Adrenal gland (tissue), 12 donors: ENCODE measurements around the gene FTCDNL1. TPM values are rescaled to one million over a fixed set of nuclear protein-coding genes. Genes with fewer than 3 reads are reported as not detected.

Experiments used
- DNase-seq, 7 donors: peaks; one replicate each; pipeline ENCODE4 v3.0.0-alpha.2; 2019 to 2020
- H3K27ac ChIP-seq, 5 donors: fragments of 200-600 bp; sonication (generic) in 4 of 5; 1 replicate in 3 of 5; 2 replicates in 2 of 5; pipeline versions ENCODE4 v1.5.1 to v1.8.0; 2016 to 2020; ENCODE audit warnings: mild to moderate bottlenecking in 1 of 5
- H3K27me3 ChIP-seq: fragments of 200-600 bp; 2 replicates; pipeline ENCODE4 v1.8.0; 2021
- H3K36me3 ChIP-seq, 2 donors: fragments of 200-600 bp; replicated peaks in 1 of 2; 1 replicate in 1 of 2; 2 replicates in 1 of 2; pipeline versions ENCODE4 v1.5.1 to v1.8.0; 2018 to 2022
- H3K4me1 ChIP-seq, 2 donors: fragments of 200-600 bp; replicated peaks in 1 of 2; 1 replicate in 1 of 2; 2 replicates in 1 of 2; pipeline versions ENCODE4 v1.5.1 to v1.8.0; 2018 to 2021
- H3K4me3 ChIP-seq, 4 donors: fragments of 200-600 bp; sonication (generic) in 3 of 4; one replicate each; pipeline ENCODE4 v1.5.1; 2016 to 2018
- H3K9me3 ChIP-seq, 3 donors: fragments of 200-600 bp; sonication (generic) in 1 of 3; replicated peaks in 1 of 3; 1 replicate in 2 of 3; 2 replicates in 1 of 3; pipeline versions ENCODE4 v1.5.1 to v1.8.0; 2016 to 2021
- POLR2A ChIP-seq, 2 donors: fragments of 450-650 bp; IDR thresholded peaks; one replicate each; pipeline ENCODE4 v1.6.1; 2017; ENCODE audit warnings: antibody characterized with exemption in 2 of 2, mild to moderate bottlenecking in 2 of 2, moderate library complexity in 1 of 2
- WGBS, 4 donors: extraction: QIAGEN DNeasy Blood & Tissue Kit in 2 of 4; methylation state at CpG; one replicate each; pipeline versions ENCODE4 v1.1.5 to v1.1.7; 2013 to 2017; 5-methylcytosine and 5-hydroxymethylcytosine counted together
- intact Hi-C, 2 donors: fragments of 100-400 bp; cut with DNase I; formaldehyde crosslinking; loops; one replicate each; pipeline versions ENCODE4 v1.14.1 to v1.15.0; 2022 to 2023
- polyA plus RNA-seq, 3 donors: library from polyadenylated mRNA; stranded (reverse); fragments of 200-250 nt in 2 of 3; fragments of 350-450 nt in 1 of 3; fragmentation: Illumina TruSeq in 1 of 3; extraction: RNeasy Lipid Tissue Mini Kit (QIAGEN cat#74804) in 1 of 3; gene quantifications; one replicate each; pipeline ENCODE4 v1.2.3, GENCODE V29; 2013 to 2014
- total RNA-seq, 9 donors: library from RNA; depleted of rRNA in 4 of 9; stranded (reverse); fragments of >200 nt in 4 of 9; fragments of 120-200 nt in 1 of 9; fragmentation: NEBNext Ultra II Directional in 1 of 9; extraction: Animal tissue kit (Norgen Biotek cat#: 25700) in 1 of 9; gene quantifications; one replicate each; pipeline versions ENCODE4 v1.1.0 to v1.2.4, GENCODE V29; 2013 to 2023
- TF ChIP-seq, protein P1 (sequence below), 6 experiments: fragments of 450-650 bp in 4 of 6; fragments of 200-600 bp in 2 of 6; sonication (generic) in 1 of 6; IDR thresholded peaks; 1 replicate in 5 of 6; 2 replicates in 1 of 6; pipeline versions ENCODE4 v1.5.1 to v1.8.0; 2016 to 2021; ENCODE audit warnings: antibody characterized with exemption in 6 of 6, mild to moderate bottlenecking in 2 of 6, moderate library complexity in 1 of 6
- donor health status: healthy with polysubstance abuse.
- donor health status: Bipolar disorder and iron deficiency.
- donor health status: DM: yes; HTN: yes; CAD: no.
- donor health status: DM: no; HTN: no; CAD: no.
- donor health status: DM: no; HTN: no; CAD: no.
- donor health status: DM: yes; HTN: yes; CAD: no.

FTCDNL1 gene
- total and polyA plus RNA-seq, 12 donors = 2.6 to 19.1 (median 10.1) TPM

DNA sequence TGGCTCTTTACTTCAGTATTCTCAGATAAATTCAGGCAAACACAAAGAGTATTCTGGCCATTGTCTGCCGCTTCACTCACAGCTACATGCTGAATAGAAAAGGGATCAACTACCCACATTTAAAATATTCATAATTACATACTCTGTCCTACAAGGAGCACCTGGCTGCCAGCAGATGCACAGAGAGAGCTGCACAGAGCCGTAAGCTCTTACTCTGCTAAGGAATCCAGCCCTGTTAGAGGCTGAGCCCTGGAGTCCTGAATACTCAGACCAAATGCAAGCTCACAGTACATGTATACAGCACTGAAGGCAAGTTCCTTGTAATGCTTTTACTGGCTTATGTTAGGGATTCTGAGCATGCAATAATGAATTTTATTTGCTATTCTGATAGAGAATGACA lies 80.3 kb downstream of the FTCDNL1 start:
- no peaks in the 10 kb centered on the region for H3K27me3 ChIP-seq
- TF ChIP-seq POLR2A (IDR thresholded peaks at IDR 0.05) = no peak
- TF ChIP-seq, protein P1, sequence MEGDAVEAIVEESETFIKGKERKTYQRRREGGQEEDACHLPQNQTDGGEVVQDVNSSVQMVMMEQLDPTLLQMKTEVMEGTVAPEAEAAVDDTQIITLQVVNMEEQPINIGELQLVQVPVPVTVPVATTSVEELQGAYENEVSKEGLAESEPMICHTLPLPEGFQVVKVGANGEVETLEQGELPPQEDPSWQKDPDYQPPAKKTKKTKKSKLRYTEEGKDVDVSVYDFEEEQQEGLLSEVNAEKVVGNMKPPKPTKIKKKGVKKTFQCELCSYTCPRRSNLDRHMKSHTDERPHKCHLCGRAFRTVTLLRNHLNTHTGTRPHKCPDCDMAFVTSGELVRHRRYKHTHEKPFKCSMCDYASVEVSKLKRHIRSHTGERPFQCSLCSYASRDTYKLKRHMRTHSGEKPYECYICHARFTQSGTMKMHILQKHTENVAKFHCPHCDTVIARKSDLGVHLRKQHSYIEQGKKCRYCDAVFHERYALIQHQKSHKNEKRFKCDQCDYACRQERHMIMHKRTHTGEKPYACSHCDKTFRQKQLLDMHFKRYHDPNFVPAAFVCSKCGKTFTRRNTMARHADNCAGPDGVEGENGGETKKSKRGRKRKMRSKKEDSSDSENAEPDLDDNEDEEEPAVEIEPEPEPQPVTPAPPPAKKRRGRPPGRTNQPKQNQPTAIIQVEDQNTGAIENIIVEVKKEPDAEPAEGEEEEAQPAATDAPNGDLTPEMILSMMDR (IDR thresholded peaks at IDR 0.05) = no peak
- no peaks in the 10 kb centered on the region for H3K4me1 ChIP-seq
- H3K4me3 ChIP-seq = no peak overlapping the region
- H3K9me3 ChIP-seq = no peaks in the 10 kb centered on the region
- no peak overlapping the region for H3K27ac ChIP-seq
- DNase-seq = no peak
- intact Hi-C loops = no loop called here
- WGBS, 4 donors = 87 to 98% (median 92%) methylated on average over 2 of the region's 2 CpGs
- no peaks in the 10 kb centered on the region for H3K36me3 ChIP-seq

DNA sequence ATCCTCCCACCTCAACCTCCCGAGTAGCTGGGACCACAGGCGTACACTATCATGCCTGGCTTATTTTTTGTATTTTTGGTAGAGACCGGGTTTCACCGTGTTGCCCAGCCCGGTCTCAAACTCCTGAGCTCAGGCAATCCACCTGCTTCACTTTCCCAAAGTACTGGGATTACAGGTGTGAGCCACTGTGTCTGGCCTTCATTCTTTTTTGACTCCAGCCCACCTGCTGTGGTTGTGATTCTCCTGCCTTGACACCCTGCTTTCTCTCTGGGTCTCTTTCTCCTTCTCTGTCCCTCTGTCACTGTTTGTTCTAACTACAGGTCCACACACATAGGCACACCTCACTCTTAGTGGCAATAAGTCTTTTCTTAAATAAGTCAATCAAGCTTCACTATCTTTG lies 85.3 kb downstream of the FTCDNL1 start:
- WGBS, 4 donors = 73 to 84% (median 80%) methylated on average over 5 of the region's 5 CpGs
- no peak for DNase-seq
- TF ChIP-seq, protein P1 (IDR thresholded peaks at IDR 0.05) = no peak
- TF ChIP-seq POLR2A (IDR thresholded peaks at IDR 0.05) = no peak
- Histone ChIP-seq H3K27ac (no peak overlapping the region), H3K27me3 (no peaks in the 10 kb centered on the region), H3K36me3 (no peaks in the 10 kb centered on the region), H3K9me3 (no peaks in the 10 kb centered on the region), H3K4me1 (no peaks in the 10 kb centered on the region), H3K4me3 (no peak overlapping the region)
- intact Hi-C loops = no loop called here

DNA sequence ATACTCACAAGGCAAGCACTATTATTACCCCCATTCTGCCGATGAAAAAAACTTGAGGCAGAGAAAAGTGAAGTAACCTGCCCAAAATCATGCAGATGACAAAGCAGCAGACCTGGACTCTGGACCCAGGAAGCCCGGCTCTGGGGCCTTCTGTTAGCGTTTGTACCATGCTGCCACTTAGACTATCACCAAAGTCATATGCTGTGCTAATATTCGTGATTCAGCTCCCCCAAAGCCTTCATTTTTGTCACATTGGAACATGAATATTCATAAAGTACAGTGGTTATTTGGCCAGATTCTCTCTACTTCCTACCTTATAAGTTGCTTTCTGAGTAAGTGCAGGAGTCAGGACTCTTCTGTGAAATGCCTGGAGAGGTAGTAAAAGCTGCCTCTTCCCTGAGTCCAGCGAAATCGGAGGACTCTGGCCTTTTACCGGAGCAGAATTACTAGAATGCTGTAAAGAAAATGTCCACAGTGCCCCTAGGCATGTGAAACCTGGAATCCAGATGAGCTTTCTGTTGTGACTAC lies 86.7 kb downstream of the FTCDNL1 start:
- Histone ChIP-seq H3K4me3 (no peak overlapping the region), H3K27ac (no peak overlapping the region), H3K9me3 (no peaks in the 10 kb centered on the region), H3K27me3 (no peaks in the 10 kb centered on the region), H3K36me3 (no peaks in the 10 kb centered on the region), H3K4me1 (no peaks in the 10 kb centered on the region)
- DNase-seq = no peak
- 85 to 96% (median 93%) methylated on average over 7 of the region's 7 CpGs for WGBS, 4 donors
- intact Hi-C loops = no loop called here
- TF ChIP-seq, protein P1 (IDR thresholded peaks at IDR 0.05) = no peak
- TF ChIP-seq POLR2A (IDR thresholded peaks at IDR 0.05) = no peak

DNA sequence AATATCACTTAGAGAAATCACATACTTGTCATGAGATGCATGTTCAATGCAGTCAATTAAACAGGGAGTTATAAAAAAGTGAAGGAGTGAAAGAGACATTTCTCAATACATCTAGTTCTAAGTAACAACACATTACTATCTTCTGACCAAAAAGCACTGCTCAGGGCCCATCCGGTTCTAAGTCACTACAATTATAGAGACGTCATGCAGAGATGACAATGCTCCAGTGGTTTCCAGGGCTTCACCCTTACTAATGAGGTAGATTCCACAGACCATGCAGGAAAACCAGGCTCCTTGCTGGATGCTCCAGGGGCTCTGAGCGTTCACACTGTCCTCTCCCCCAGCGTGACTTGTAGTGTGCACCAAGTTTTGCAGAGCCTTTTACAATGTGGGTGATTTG lies 88.0 kb downstream of the FTCDNL1 start:
- Histone ChIP-seq H3K36me3 (no peaks in the 10 kb centered on the region), H3K27ac (no peak overlapping the region), H3K9me3 (no peaks in the 10 kb centered on the region), H3K4me3 (no peak overlapping the region), H3K27me3 (no peaks in the 10 kb centered on the region), H3K4me1 (no peaks in the 10 kb centered on the region)
- intact Hi-C loops = no loop called here
- no peak for TF ChIP-seq POLR2A (IDR thresholded peaks at IDR 0.05)
- TF ChIP-seq, protein P1 (IDR thresholded peaks at IDR 0.05) = no peak
- DNase-seq = no peak
- 78 to 91% (median 84%) methylated on average over 4 of the region's 4 CpGs for WGBS, 4 donors
